ENCODE data around the gene SELENOI.
A peak's percentile ranks its signal among the peaks of the same experiment; 100 is the strongest.

The SELENOI gene, protein sequence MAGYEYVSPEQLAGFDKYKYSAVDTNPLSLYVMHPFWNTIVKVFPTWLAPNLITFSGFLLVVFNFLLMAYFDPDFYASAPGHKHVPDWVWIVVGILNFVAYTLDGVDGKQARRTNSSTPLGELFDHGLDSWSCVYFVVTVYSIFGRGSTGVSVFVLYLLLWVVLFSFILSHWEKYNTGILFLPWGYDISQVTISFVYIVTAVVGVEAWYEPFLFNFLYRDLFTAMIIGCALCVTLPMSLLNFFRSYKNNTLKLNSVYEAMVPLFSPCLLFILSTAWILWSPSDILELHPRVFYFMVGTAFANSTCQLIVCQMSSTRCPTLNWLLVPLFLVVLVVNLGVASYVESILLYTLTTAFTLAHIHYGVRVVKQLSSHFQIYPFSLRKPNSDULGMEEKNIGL

DNA sequence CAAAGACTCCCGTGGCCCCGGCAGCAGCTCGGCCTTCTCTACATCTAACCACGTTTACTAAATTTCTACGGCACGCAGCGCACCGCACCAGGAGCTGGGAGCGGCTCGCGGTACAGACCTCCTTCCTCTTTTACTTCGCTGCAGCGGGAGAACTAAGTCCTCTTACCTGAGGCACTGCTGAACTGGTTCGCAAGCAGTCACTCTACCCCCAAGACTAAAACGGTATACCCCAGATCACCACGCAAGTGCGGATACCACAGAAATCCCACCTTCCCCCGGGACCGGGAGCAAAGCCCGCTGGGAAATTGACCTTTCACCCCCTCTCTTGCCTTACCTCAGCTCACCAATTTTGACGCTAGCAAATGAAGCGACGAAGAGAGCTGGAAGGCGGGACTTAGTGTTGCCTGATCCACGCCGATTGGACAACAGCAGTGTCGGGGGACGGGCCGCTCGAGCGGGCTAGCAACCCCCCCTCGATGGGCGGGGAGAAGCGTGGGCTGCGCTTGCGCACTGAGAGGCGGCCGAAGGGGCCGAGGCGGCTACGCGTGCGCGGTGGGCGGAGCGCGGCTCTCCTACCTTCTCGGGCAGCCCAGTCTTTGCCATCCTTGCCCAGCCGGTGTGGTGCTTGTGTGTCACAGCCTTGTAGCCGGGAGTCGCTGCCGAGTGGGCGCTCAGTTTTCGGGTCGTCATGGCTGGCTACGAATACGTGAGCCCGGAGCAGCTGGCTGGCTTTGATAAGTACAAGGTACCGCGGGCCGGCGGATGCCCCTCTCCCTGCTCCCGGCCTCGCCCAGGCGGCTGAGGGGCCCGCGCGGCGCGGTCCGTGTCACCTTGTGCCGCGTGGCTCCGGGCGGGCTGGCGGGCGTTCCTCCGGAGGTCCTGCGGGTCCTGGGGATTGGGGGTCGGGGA lies at the start of gene SELENOI:
Gene SELENOI, plus strand, starts transcription at position 599 of the 909 bp plus-strand sequence. Its CDS starts 90 bp downstream, at position 689.
- no peaks in the 10 kb centered on the region for H3K36me3 ChIP-seq (ENCODE audit: control insufficient read depth, insufficient read depth, low read length)
- DNase-seq (ENCODE audit: extremely low read depth, insufficient read length), result peak; percentile 99
- peak within 1 kb of the TSS; percentile 94 for H3K4me3 ChIP-seq (replicated peaks; ENCODE audit: low read depth, low read length)
- no peaks in the 10 kb centered on the region for H3K27me3 ChIP-seq (replicated peaks; ENCODE audit: control insufficient read depth, insufficient read depth, low read length)
- TF ChIP-seq, protein P1, sequence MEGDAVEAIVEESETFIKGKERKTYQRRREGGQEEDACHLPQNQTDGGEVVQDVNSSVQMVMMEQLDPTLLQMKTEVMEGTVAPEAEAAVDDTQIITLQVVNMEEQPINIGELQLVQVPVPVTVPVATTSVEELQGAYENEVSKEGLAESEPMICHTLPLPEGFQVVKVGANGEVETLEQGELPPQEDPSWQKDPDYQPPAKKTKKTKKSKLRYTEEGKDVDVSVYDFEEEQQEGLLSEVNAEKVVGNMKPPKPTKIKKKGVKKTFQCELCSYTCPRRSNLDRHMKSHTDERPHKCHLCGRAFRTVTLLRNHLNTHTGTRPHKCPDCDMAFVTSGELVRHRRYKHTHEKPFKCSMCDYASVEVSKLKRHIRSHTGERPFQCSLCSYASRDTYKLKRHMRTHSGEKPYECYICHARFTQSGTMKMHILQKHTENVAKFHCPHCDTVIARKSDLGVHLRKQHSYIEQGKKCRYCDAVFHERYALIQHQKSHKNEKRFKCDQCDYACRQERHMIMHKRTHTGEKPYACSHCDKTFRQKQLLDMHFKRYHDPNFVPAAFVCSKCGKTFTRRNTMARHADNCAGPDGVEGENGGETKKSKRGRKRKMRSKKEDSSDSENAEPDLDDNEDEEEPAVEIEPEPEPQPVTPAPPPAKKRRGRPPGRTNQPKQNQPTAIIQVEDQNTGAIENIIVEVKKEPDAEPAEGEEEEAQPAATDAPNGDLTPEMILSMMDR (IDR thresholded peaks at IDR 0.05; ENCODE audit: insufficient read depth, low read length, poor library complexity, severe bottlenecking), result no peak

DNA sequence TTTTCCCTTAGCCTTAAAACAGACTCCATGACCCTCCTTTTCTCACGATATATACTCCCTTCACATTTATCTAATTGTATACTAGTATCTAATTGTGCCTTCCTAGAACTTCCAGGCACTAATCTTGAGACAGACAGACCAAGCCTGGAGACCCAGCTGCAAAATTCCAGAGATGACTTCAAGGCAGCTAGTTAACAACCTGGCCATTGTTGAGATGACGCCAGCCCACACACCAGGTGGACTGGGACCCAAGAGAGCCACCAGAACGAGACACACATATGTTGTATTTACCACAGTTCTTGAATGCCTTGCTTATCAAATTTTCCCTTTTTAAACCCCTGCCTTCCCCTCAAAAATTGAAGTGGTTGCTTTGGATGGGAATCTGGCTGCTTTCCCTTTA lies 48.9 kb upstream of the SELENOI start:
- H3K27me3 ChIP-seq (replicated peaks; ENCODE audit: control insufficient read depth, insufficient read depth, low read length), result no peaks in the 10 kb centered on the region
- TF ChIP-seq, protein P1 (IDR thresholded peaks at IDR 0.05; ENCODE audit: insufficient read depth, low read length, poor library complexity, severe bottlenecking), result no peak
- DNase-seq (ENCODE audit: extremely low read depth, insufficient read length), result no peak
- H3K36me3 ChIP-seq (ENCODE audit: control insufficient read depth, insufficient read depth, low read length), result no peaks in the 10 kb centered on the region
- H3K4me3 ChIP-seq (replicated peaks; ENCODE audit: low read depth, low read length), result no peak overlapping the region

DNA sequence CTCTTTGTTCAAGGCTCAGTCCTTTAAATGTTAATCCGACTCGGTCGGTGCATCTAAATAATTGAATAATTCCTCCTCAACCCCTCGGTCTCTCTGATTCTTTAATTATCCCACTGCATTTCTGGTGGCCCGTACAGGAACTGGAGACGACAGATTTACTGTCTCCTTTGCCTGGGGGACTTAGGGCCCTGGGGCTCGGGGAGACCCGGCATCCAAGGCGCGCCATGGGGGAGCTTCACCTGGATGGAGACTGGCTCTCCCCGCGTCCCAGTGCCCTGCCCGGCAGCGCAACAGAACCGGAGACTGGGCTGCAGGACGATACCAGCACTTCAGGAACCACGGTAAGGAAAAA lies 47.7 kb upstream of the SELENOI start:
- no peak for DNase-seq (ENCODE audit: extremely low read depth, insufficient read length)
- Histone ChIP-seq H3K36me3 (ENCODE audit: control insufficient read depth, insufficient read depth, low read length) (no peaks in the 10 kb centered on the region), H3K4me3 (replicated peaks; ENCODE audit: low read depth, low read length) (no peak overlapping the region), H3K27me3 (replicated peaks; ENCODE audit: control insufficient read depth, insufficient read depth, low read length) (no peaks in the 10 kb centered on the region)
- TF ChIP-seq, protein P1 (IDR thresholded peaks at IDR 0.05; ENCODE audit: insufficient read depth, low read length, poor library complexity, severe bottlenecking), result no peak

DNA sequence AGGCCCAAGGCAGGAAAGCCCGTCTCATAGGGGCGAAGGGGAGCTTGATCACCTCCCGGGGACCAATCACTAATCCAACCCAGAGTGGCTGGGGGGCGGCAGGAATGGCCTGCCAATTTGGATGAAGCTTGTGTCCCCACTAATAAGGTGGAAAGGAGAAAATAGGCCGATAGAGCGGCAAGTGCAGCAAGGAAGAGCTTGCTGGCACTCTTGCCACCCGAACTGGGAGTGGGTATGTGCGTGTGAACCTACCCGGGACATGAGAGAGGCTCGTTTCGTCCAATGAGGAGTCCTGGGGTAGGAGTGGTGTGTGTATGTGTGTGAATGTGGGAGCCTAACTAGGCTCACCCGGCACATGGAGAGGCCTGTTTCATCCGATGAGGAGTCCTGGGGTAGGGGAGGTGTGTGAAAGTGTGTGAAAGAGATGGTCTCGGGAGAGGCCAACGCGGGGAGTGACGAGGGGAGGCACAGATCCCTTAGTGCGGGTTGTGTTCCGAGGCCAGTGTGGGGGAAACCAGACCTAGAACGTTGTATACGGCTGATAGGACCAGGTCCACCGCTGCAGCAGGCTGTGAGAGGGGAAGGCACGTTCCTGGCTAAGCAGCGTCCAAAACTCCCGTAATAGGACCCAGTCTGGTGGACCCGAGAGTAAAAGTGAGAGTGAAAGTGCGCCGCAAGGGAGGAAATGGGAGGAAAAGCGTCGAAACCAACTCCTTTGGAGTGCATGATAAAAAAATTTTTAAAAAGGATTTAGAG lies 47.1 kb upstream of the SELENOI start:
- TF ChIP-seq, protein P1 (IDR thresholded peaks at IDR 0.05; ENCODE audit: insufficient read depth, low read length, poor library complexity, severe bottlenecking), result no peak
- H3K4me3 ChIP-seq (replicated peaks; ENCODE audit: low read depth, low read length), result peak overlapping the region; percentile 29
- peak; percentile 47 for DNase-seq (ENCODE audit: extremely low read depth, insufficient read length)
- H3K36me3 ChIP-seq (ENCODE audit: control insufficient read depth, insufficient read depth, low read length), result no peaks in the 10 kb centered on the region
- no peaks in the 10 kb centered on the region for H3K27me3 ChIP-seq (replicated peaks; ENCODE audit: control insufficient read depth, insufficient read depth, low read length)

DNA sequence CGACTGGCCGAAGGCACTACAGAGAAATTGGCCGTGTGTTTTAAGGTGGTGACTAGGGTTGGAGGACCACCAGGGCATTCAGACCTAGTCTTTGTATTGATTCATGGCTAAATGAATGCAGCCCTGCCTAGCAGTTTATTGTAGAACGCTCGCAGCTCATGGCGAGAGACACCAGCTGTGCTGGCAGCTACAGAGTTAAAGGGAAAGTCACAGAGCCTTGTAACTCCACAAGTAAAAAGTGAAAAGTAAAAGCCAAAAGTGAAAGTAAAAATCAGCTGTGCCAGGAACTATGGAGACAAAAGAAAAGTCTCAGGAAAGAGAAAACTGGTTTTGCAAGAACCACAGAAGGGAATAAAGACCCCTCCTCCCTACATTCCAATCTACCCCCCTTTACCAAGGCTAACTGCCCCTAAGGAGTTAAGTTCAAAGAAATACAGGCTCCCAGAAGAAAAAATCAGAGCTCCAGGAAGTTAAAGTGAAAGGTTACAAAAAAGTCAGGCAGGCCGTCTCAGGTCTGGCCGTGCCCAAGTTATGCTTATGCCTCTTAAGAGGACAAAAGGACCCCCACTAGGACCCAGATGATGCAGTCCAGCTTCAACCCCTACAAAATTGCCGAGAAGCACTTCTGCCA lies 46.4 kb upstream of the SELENOI start:
- DNase-seq (ENCODE audit: extremely low read depth, insufficient read length), result no peak
- Histone ChIP-seq H3K4me3 (replicated peaks; ENCODE audit: low read depth, low read length) (peak overlapping the region; percentile 29), H3K27me3 (replicated peaks; ENCODE audit: control insufficient read depth, insufficient read depth, low read length) (no peaks in the 10 kb centered on the region), H3K36me3 (ENCODE audit: control insufficient read depth, insufficient read depth, low read length) (no peaks in the 10 kb centered on the region)
- TF ChIP-seq, protein P1 (IDR thresholded peaks at IDR 0.05; ENCODE audit: insufficient read depth, low read length, poor library complexity, severe bottlenecking), result no peak

Data from GM06990 (cell line).